Measurements from ENCODE around the gene TNS1.

The TNS1 gene

GRCh38 chr2:217956586-217957457 is 46.0 kb downstream of the TNS1 start:
- DNase-seq (ENCODE audit: low read depth) = no peak

- no peak for DNase-seq (ENCODE audit: low read depth)
Measured at GRCh38 chr2:217955881-217956493, 46.8 kb downstream of the TNS1 start.

- no peak for DNase-seq (ENCODE audit: low read depth)
Measured at GRCh38 chr2:217954971-217955740, 47.6 kb downstream of the TNS1 start.

GRCh38 chr2:217954469-217954868 is 48.3 kb downstream of the TNS1 start:
- no peak for DNase-seq (ENCODE audit: low read depth)

- DNase-seq (ENCODE audit: low read depth) = no peak
Measured at GRCh38 chr2:217954051-217954450, 48.7 kb downstream of the TNS1 start.

- no peak for DNase-seq (ENCODE audit: low read depth)
Measured at GRCh38 chr2:217953531-217953932, 49.3 kb downstream of the TNS1 start.

- DNase-seq (ENCODE audit: low read depth) = no peak
Measured at GRCh38 chr2:217953011-217953481, 49.7 kb downstream of the TNS1 start.

- DNase-seq (ENCODE audit: low read depth) = no peak
Measured at GRCh38 chr2:217952409-217952808, 50.4 kb downstream of the TNS1 start.

GRCh38 chr2:217951521-217952247 is 51.1 kb downstream of the TNS1 start:
- no peak for DNase-seq (ENCODE audit: low read depth)

- no peak for DNase-seq (ENCODE audit: low read depth)
Measured at GRCh38 chr2:217951091-217951490, 51.7 kb downstream of the TNS1 start.

- no peak for DNase-seq (ENCODE audit: low read depth)
Measured at GRCh38 chr2:217950401-217950871, 52.4 kb downstream of the TNS1 start.

- no peak for DNase-seq (ENCODE audit: low read depth)
Measured at GRCh38 chr2:217949447-217949846, 53.3 kb downstream of the TNS1 start.

- DNase-seq (ENCODE audit: low read depth) = no peak
Measured at GRCh38 chr2:217948897-217949296, 53.9 kb downstream of the TNS1 start.

- no peak for DNase-seq (ENCODE audit: low read depth)
Measured at GRCh38 chr2:217948351-217948791, 54.4 kb downstream of the TNS1 start.

- DNase-seq (ENCODE audit: low read depth) = no peak
Measured at GRCh38 chr2:217947383-217948350, 55.1 kb downstream of the TNS1 start.

GRCh38 chr2:217946051-217946450 is 56.7 kb downstream of the TNS1 start:
- no peak for DNase-seq (ENCODE audit: low read depth)

- no peak for DNase-seq (ENCODE audit: low read depth)
Measured at GRCh38 chr2:217945530-217945929, 57.3 kb downstream of the TNS1 start.

- DNase-seq (ENCODE audit: low read depth) = no peak
Measured at GRCh38 chr2:217944923-217945322, 57.9 kb downstream of the TNS1 start.

- no peak for DNase-seq (ENCODE audit: low read depth)
Measured at GRCh38 chr2:217944366-217944765, 58.4 kb downstream of the TNS1 start.
